Right cardiac atrium (tissue), 5 donors: ENCODE measurements around the gene SCAF8. TPM values are rescaled to one million over a fixed set of nuclear protein-coding genes. Genes with fewer than 3 reads are reported as not detected.
"Not testable (repeated sequence)": the region's sequence is repeated elsewhere in the genome, so short reads cannot be mapped to it uniquely, and the experiment has no call there.

Source experiments
- ATAC-seq, 2 donors: fragments of 200-7000 bp; cut with Tn5 transposase; one replicate each; pipeline versions ENCODE4 v1.8.0 to v1.9.1; 2020; ENCODE audit warnings: moderate library complexity in 2 of 2, mild to moderate bottlenecking in 1 of 2
- DNase-seq, 3 donors: peaks; one replicate each; pipeline ENCODE4 v3.0.0-alpha.2; 2020
- H3K27ac ChIP-seq: one replicate; pipeline ENCODE4 v1.5.1; 2013; ENCODE audit warnings: mild to moderate bottlenecking, low read length, control low read depth, moderate library complexity
- H3K27me3 ChIP-seq: one replicate; pipeline ENCODE4 v1.6.1; 2013; ENCODE audit not compliant: control insufficient read depth, insufficient read depth
- H3K4me1 ChIP-seq: one replicate; pipeline ENCODE4 v1.6.1; 2013; ENCODE audit warnings: low read length; ENCODE audit not compliant: control insufficient read depth, insufficient read depth
- H3K4me3 ChIP-seq: one replicate; pipeline ENCODE4 v1.5.1; 2013; ENCODE audit warnings: low read length, control low read depth
- H3K9me3 ChIP-seq: one replicate; pipeline ENCODE4 v1.6.1; 2013; ENCODE audit warnings: low read length; ENCODE audit not compliant: control insufficient read depth
- WGBS: extraction: QIAGEN DNeasy Blood & Tissue Kit; methylation state at CpG from one replicate; pipeline ENCODE4 v1.1.7; 2013; 5-methylcytosine and 5-hydroxymethylcytosine counted together
- intact Hi-C, 4 donors: fragments of 100-400 bp; cut with DNase I; formaldehyde crosslinking; loops; one replicate each; pipeline versions ENCODE4 v1.11.0 to v1.14.0; 2022 to 2023
- polyA plus RNA-seq: library from polyadenylated mRNA; stranded (reverse); fragments of 200-250 nt; gene quantifications from one replicate; pipeline ENCODE4 v1.2.3, GENCODE V29; 2013
- total RNA-seq, 4 donors: library from RNA; stranded (reverse); fragmentation: NEBNext Ultra II Directional; extraction: Animal tissue kit (Norgen Biotek cat#: 25700); gene quantifications; one replicate each; pipeline ENCODE4 v1.2.1, GENCODE V29; 2021
- donor health status: healthy with polysubstance abuse.
- donor health status: DM: no; HTN: yes; CAD: no.
- donor health status: DM: no; HTN: no; CAD: no.
- donor health status: DM: no; HTN: yes; CAD: no; lungs with severe emphysema.
- donor health status: DM: yes; HTN: yes; CAD: no.

Gene SCAF8
- total and polyA plus RNA-seq, 5 donors, result 11.2 to 46.4 (median 42.5) TPM

DNA sequence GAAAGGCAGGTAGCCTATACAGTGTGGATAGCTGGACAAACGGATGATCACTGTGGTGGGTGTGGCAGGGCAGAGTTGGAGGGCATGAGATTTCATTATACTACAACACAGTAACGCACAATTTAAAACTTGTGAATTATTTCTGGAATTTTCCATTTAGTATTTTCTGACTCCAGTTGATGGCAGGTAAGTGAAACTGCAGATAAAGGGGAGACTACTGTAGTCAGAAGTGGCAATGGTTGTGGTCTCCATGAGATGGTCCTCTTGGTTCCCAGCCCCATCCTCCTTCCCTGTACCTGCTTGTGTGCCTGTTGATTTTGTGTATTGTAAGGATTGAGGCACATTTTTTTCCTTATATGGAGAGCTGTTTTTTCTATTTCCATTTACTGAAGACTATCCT, 22.5 kb upstream of the SCAF8 start:
- Histone ChIP-seq H3K27me3 (no peaks in the 10 kb centered on the region), H3K27ac (no peak overlapping the region), H3K4me3 (no peak overlapping the region), H3K4me1 (no peaks in the 10 kb centered on the region), H3K9me3 (no peaks in the 10 kb centered on the region)
- WGBS, result 82% methylated on average over 2 of the region's 2 CpGs
- no peak for ATAC-seq
- intact Hi-C loops, result no loop called here
- DNase-seq, result no peak

- DNase-seq, result no peak
- intact Hi-C loops, result no loop called here
- Histone ChIP-seq H3K4me3 (no peak overlapping the region), H3K27me3 (no peaks in the 10 kb centered on the region), H3K9me3 (no peaks in the 10 kb centered on the region), H3K4me1 (no peaks in the 10 kb centered on the region), H3K27ac (no peak overlapping the region)
- no peak for ATAC-seq
- WGBS, result 85% methylated on average over 1 of the region's 1 CpG
Measured at GRCh38 chr6:154715446-154715845, 17.8 kb upstream of the SCAF8 start.

- H3K9me3 ChIP-seq, H3K4me3 ChIP-seq, H3K4me1 ChIP-seq, H3K27me3 ChIP-seq, ATAC-seq, H3K27ac ChIP-seq, DNase-seq, intact Hi-C loops: not testable (repeated sequence)
- WGBS, result 82% methylated on average over 8 of the region's 8 CpGs
Measured at GRCh38 chr6:154716350-154716749, 16.9 kb upstream of the SCAF8 start.

GRCh38 chr6:154719433-154719832, 13.8 kb upstream of the SCAF8 start:
- Histone ChIP-seq H3K27ac (no peak overlapping the region), H3K4me3 (no peak overlapping the region), H3K9me3 (no peaks in the 10 kb centered on the region), H3K4me1 (no peaks in the 10 kb centered on the region), H3K27me3 (no peaks in the 10 kb centered on the region)
- DNase-seq (no peak), ATAC-seq (no peak)
- WGBS, result 92% methylated on average over 4 of the region's 4 CpGs
- intact Hi-C loops, result no loop called here

GRCh38 chr6:154719854-154720253, 13.4 kb upstream of the SCAF8 start:
- no peak overlapping the region for H3K27ac ChIP-seq
- intact Hi-C loops, result no loop called here
- 86% methylated on average over 1 of the region's 1 CpG for WGBS
- no peaks in the 10 kb centered on the region for H3K4me1 ChIP-seq
- H3K4me3 ChIP-seq, result no peak overlapping the region
- H3K9me3 ChIP-seq, result no peaks in the 10 kb centered on the region
- no peak for DNase-seq
- H3K27me3 ChIP-seq, result no peaks in the 10 kb centered on the region
- no peak for ATAC-seq

- Histone ChIP-seq H3K4me3 (no peak overlapping the region), H3K27ac (no peak overlapping the region), H3K4me1 (no peaks in the 10 kb centered on the region), H3K27me3 (no peaks in the 10 kb centered on the region), H3K9me3 (no peaks in the 10 kb centered on the region)
- ATAC-seq (no peak), DNase-seq (no peak)
- WGBS, result 82% methylated on average over 6 of the region's 6 CpGs
- intact Hi-C loops, result no loop called here
Measured at GRCh38 chr6:154721460-154721859, 11.8 kb upstream of the SCAF8 start.

DNA sequence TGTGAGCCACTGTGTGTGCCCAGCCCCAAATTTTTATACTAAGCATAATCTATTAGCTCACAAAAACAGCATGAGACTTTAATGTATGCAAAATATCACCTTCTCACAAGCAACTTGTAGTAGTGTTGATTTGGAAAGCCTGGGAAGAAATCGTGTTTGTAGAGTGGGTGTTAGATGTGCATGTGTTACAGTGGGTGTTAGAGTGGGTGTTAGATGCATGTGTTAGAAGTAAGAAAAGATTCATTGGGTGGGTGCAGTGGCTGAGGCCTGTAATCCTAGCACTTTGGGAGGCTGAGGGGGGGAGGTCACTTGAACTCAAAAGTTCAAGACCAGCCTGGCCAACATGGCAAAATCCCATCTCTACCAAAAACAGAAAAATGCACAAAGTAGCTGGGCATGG, 6.3 kb upstream of the SCAF8 start:
- intact Hi-C loops, result no loop called here
- ATAC-seq, result no peak

GRCh38 chr6:154731296-154732218, 1.7 kb upstream of the SCAF8 start:
- peaks cover 4% of the 10 kb centered on the region for H3K4me1 ChIP-seq
- no peak overlapping the region for H3K27ac ChIP-seq
- H3K4me3 ChIP-seq, result no peak overlapping the region
- no peaks in the 10 kb centered on the region for H3K27me3 ChIP-seq
- ATAC-seq, result no peak
- H3K9me3 ChIP-seq, result no peaks in the 10 kb centered on the region
- DNase-seq, result no peak
- intact Hi-C loops, result loop anchor here in 3 of 4 donors (5.0 to 10.0 kb wide), 2 partner anchors 63 to 76 kb away; no protein-coding TSS in a partner anchor
- WGBS, result 94% methylated on average over 24 of the region's 24 CpGs

More for the DNA sequence above, 6.3 kb upstream of the SCAF8 start:
- Histone ChIP-seq H3K4me1 (no peaks in the 10 kb centered on the region), H3K9me3 (no peaks in the 10 kb centered on the region), H3K27ac (no peak overlapping the region), H3K4me3 (no peak overlapping the region), H3K27me3 (no peaks in the 10 kb centered on the region)
- DNase-seq, result no peak
- WGBS, result 78% methylated on average over 1 of the region's 1 CpG

GRCh38 chr6:154732538-154733182, 556 bp upstream of the SCAF8 start:
- no peaks in the 10 kb centered on the region for H3K9me3 ChIP-seq
- intact Hi-C loops, result loop anchor here in 3 of 4 donors (5.0 to 10.0 kb wide), 2 partner anchors 62 to 75 kb away; no protein-coding TSS in a partner anchor
- DNase-seq (peak in 2 of 3 donors; percentile 31 to 72), ATAC-seq (no peak)
- peaks cover 9% of the 10 kb centered on the region for H3K4me1 ChIP-seq
- no peaks in the 10 kb centered on the region for H3K27me3 ChIP-seq
- peak overlapping the region; percentile 95 for H3K27ac ChIP-seq
- WGBS, result 9% methylated on average over 26 of the region's 26 CpGs
- H3K4me3 ChIP-seq, result peak overlapping the region; percentile 86

GRCh38 chr6:154733626-154734382, 588 bp downstream of the SCAF8 start:
- Histone ChIP-seq H3K9me3 (no peaks in the 10 kb centered on the region), H3K4me1 (peaks cover 10% of the 10 kb centered on the region), H3K27ac (peak overlapping the region; percentile 99), H3K27me3 (no peaks in the 10 kb centered on the region), H3K4me3 (peak overlapping the region; percentile 86)
- DNase-seq (peak; percentile 98), ATAC-seq (peak; percentile 98)
- intact Hi-C loops, result loop anchor here in 3 of 4 donors (5.0 to 10.0 kb wide), 2 partner anchors 61 to 73 kb away; no protein-coding TSS in a partner anchor
- under 1% methylated on average over 71 of the region's 71 CpGs for WGBS
